H9 (cell line): Measurements from ENCODE around the gene ATG7. TPM values are rescaled to one million over a fixed set of nuclear protein-coding genes. Genes with fewer than 3 reads are reported as not detected.

ENCODE experiments used
- DNase-seq: peaks from one replicate; pipeline ENCODE4 v3.0.0-alpha.2; 2017
- H2AFZ ChIP-seq: one replicate; pipeline ENCODE4 v1.6.1; 2013; ENCODE audit warnings: mild to moderate bottlenecking, low read length, control low read depth, moderate library complexity
- H2AK5ac ChIP-seq: 2 replicates; pipeline ENCODE4 v1.6.1; 2013; ENCODE audit warnings: low read length, control low read depth, mixed read lengths; ENCODE audit not compliant: insufficient read length
- H2BK120ac ChIP-seq: one replicate; pipeline ENCODE4 v1.6.1; 2013; ENCODE audit warnings: low read depth, mild to moderate bottlenecking, low read length, control low read depth, inconsistent platforms; ENCODE audit not compliant: poor library complexity, severe bottlenecking
- H2BK12ac ChIP-seq: 2 replicates; pipeline ENCODE4 v1.6.1; 2013; ENCODE audit warnings: low read length, control low read depth, mixed read lengths, low read depth; ENCODE audit not compliant: insufficient read length
- H2BK15ac ChIP-seq: 2 replicates; pipeline ENCODE4 v1.6.1; 2013; ENCODE audit warnings: low read depth, low read length, control low read depth
- H2BK20ac ChIP-seq: one replicate; pipeline ENCODE4 v1.6.1; 2013; ENCODE audit warnings: low read depth, mild to moderate bottlenecking, low read length, control low read depth, inconsistent platforms; ENCODE audit not compliant: poor library complexity, severe bottlenecking
- H2BK5ac ChIP-seq: 2 replicates; pipeline ENCODE4 v1.6.1; 2013; ENCODE audit warnings: low read length, control low read depth, mixed read lengths; ENCODE audit not compliant: insufficient read length
- H3K14ac ChIP-seq: 2 replicates; pipeline ENCODE4 v1.6.1; 2013; ENCODE audit warnings: low read length, control low read depth; ENCODE audit not compliant: insufficient read depth
- H3K18ac ChIP-seq: 2 replicates; pipeline ENCODE4 v1.6.1; 2013; ENCODE audit warnings: low read depth, mild to moderate bottlenecking, mixed read lengths, low read length, control low read depth; ENCODE audit not compliant: insufficient read length
- H3K23ac ChIP-seq: 2 replicates; pipeline ENCODE4 v1.6.1; 2013; ENCODE audit warnings: low read length, control low read depth, mixed read lengths, low read depth; ENCODE audit not compliant: insufficient read length
- H3K23me2 ChIP-seq: 2 replicates; pipeline ENCODE4 v1.6.1; 2013; ENCODE audit warnings: low read depth, mild to moderate bottlenecking, mixed read lengths, low read length, control low read depth; ENCODE audit not compliant: insufficient read length, poor library complexity, severe bottlenecking
- H3K27ac ChIP-seq: 2 replicates; pipeline ENCODE4 v1.5.1; 2013; ENCODE audit warnings: low read length, control low read depth, mixed read lengths, low read depth; ENCODE audit not compliant: insufficient read length
- H3K27me3 ChIP-seq: 2 replicates; pipeline ENCODE4 v1.6.1; 2013; ENCODE audit warnings: low read length, control low read depth, inconsistent platforms; ENCODE audit not compliant: insufficient read depth
- H3K4ac ChIP-seq: 2 replicates; pipeline ENCODE4 v1.6.1; 2013; ENCODE audit warnings: low read depth, mild to moderate bottlenecking, control low read depth, inconsistent platforms, low read length, moderate library complexity
- H3K4me1 ChIP-seq: 2 replicates; pipeline ENCODE4 v1.6.1; 2013; ENCODE audit warnings: low read length, control low read depth, inconsistent platforms; ENCODE audit not compliant: insufficient read depth
- H3K4me2 ChIP-seq: 2 replicates; pipeline ENCODE4 v1.6.1; 2013; ENCODE audit warnings: low read length, control low read depth, mixed read lengths; ENCODE audit not compliant: insufficient read length, insufficient read depth
- H3K56ac ChIP-seq: 2 replicates; pipeline ENCODE4 v1.6.1; 2013; ENCODE audit warnings: low read depth, mild to moderate bottlenecking, mixed read lengths, low read length, control low read depth; ENCODE audit not compliant: insufficient read length
- H3K79me1 ChIP-seq: 2 replicates; pipeline ENCODE4 v1.6.1; 2013; ENCODE audit warnings: low read depth, mild to moderate bottlenecking, moderate library complexity, low read length, control low read depth, inconsistent platforms; ENCODE audit not compliant: insufficient read depth, poor library complexity, severe bottlenecking
- H3K79me2 ChIP-seq: 2 replicates; pipeline ENCODE4 v1.6.1; 2013; ENCODE audit warnings: low read length, control low read depth, inconsistent platforms; ENCODE audit not compliant: insufficient read depth
- H3K9ac ChIP-seq: 2 replicates; pipeline ENCODE4 v1.6.1; 2013; ENCODE audit warnings: low read length, control low read depth, mixed read lengths; ENCODE audit not compliant: insufficient read length; ENCODE audit errors: extremely low read depth
- H3K9me3 ChIP-seq: one replicate; pipeline ENCODE4 v1.6.1; 2013; ENCODE audit warnings: low read depth, low read length, inconsistent platforms; ENCODE audit not compliant: control insufficient read depth
- H3T11ph ChIP-seq: one replicate; pipeline ENCODE4 v1.6.1; 2013; ENCODE audit warnings: mild to moderate bottlenecking, low read length, control low read depth, inconsistent platforms
- H4K20me1 ChIP-seq: one replicate; pipeline ENCODE4 v1.6.1; 2013; ENCODE audit not compliant: control insufficient read depth, insufficient read length, insufficient read depth
- H4K5ac ChIP-seq: 2 replicates; pipeline ENCODE4 v1.6.1; 2013; ENCODE audit warnings: low read depth, mild to moderate bottlenecking, mixed read lengths, low read length, control low read depth; ENCODE audit not compliant: insufficient read length
- H4K8ac ChIP-seq: replicated peaks from 2 replicates; pipeline ENCODE4 v1.6.1; 2013; ENCODE audit warnings: low read length, control low read depth, mixed read lengths, low read depth; ENCODE audit not compliant: insufficient read length
- H4K91ac ChIP-seq: 2 replicates; pipeline ENCODE4 v1.6.1; 2013; ENCODE audit warnings: low read depth, mild to moderate bottlenecking, moderate library complexity, mixed read lengths, low read length, control low read depth; ENCODE audit not compliant: insufficient read length
- H3K27ac Mint-ChIP-seq, 3 experiments: 2 replicates in 2 of 3; 3 replicates in 1 of 3; pipeline ENCODE4 v1.8.0; 2020 to 2021; ENCODE audit warnings: mixed read lengths in 3 of 3, mild to moderate bottlenecking in 1 of 3, moderate library complexity in 1 of 3
- H3K27me3 Mint-ChIP-seq: 2 replicates; pipeline ENCODE4 v1.8.0; 2021; ENCODE audit warnings: low read depth, mild to moderate bottlenecking, moderate library complexity, mixed read lengths
- H3K36me3 Mint-ChIP-seq, 3 experiments: 2 replicates in 2 of 3; 3 replicates in 1 of 3; pipeline ENCODE4 v1.8.0; 2020 to 2021; ENCODE audit warnings: low read depth in 3 of 3, mixed read lengths in 3 of 3; ENCODE audit not compliant: insufficient read depth in 1 of 3
- H3K4me1 Mint-ChIP-seq, 2 experiments: 2 replicates each; pipeline ENCODE4 v1.8.0; 2020; ENCODE audit warnings: mixed read lengths in 2 of 2
- H3K4me3 Mint-ChIP-seq, 2 experiments: 2 replicates in 1 of 2; 3 replicates in 1 of 2; pipeline ENCODE4 v1.8.0; 2020 to 2021; ENCODE audit warnings: mild to moderate bottlenecking in 2 of 2, mixed read lengths in 2 of 2, moderate library complexity in 1 of 2
- H3K9me3 Mint-ChIP-seq, 2 experiments: 2 replicates in 1 of 2; 3 replicates in 1 of 2; pipeline ENCODE4 v1.8.0; 2020; ENCODE audit warnings: mild to moderate bottlenecking in 2 of 2, mixed read lengths in 2 of 2, moderate library complexity in 1 of 2
- WGBS: extraction: QIAGEN DNeasy Blood & Tissue Kit; methylation state at CpG from one replicate; pipeline ENCODE4 v1.1.7; 2013; ENCODE audit warnings: missing lambda C conversion rate, low lambda C conversion rate, mixed read lengths; ENCODE audit not compliant: insufficient read length; ENCODE audit errors: extremely low coverage; 5-methylcytosine and 5-hydroxymethylcytosine counted together
- total RNA-seq: library from RNA; stranded (reverse); gene quantifications from 2 replicates; pipeline ENCODE4 v1.2.1, GENCODE V29; 2021
- TF ChIP-seq, protein P1 (sequence below): fragments of 200-600 bp; sonication (generic); conservative IDR thresholded peaks from 3 replicates; pipeline ENCODE4 v1.8.0; 2021; ENCODE audit warnings: antibody characterized with exemption, mild to moderate bottlenecking

Gene ATG7
- total RNA-seq, 1 experiment from 2014 or later: 17.9 TPM

GRCh38 chr3:11559816-11560633 is 287.8 kb downstream of the ATG7 start:
- Histone ChIP-seq H4K8ac (no peak overlapping the region), H3K23me2 (no peaks in the 10 kb centered on the region), H2AK5ac (no peak overlapping the region), H2BK120ac (no peak overlapping the region), H3K4ac (no peak overlapping the region), H3K23ac (no peak overlapping the region), H3K9ac (no peak overlapping the region), H3K9me3 (no peaks in the 10 kb centered on the region), H2BK20ac (no peak overlapping the region), H2BK5ac (no peak overlapping the region), H3K14ac (no peak overlapping the region), H3T11ph (no peak overlapping the region), H2AFZ (no peak overlapping the region), H3K4me1 (no peaks in the 10 kb centered on the region), H2BK15ac (no peak overlapping the region), H3K4me2 (no peak overlapping the region), H3K79me2 (no peaks in the 10 kb centered on the region), H3K18ac (no peak overlapping the region), H4K20me1 (peaks cover 1% of the 10 kb centered on the region), H3K79me1 (no peaks in the 10 kb centered on the region), H4K5ac (no peak overlapping the region), H3K27ac (no peak overlapping the region), H2BK12ac (no peak overlapping the region), H3K27me3 (no peaks in the 10 kb centered on the region), H3K56ac (no peak overlapping the region), H4K91ac (no peak overlapping the region)
- Mint-ChIP-seq H3K36me3 (peaks cover 9 to 39% (median 36%) of the 10 kb centered on the region in 3 experiments; a peak in 6 of 7 replicates), H3K27ac (peak overlapping the region; percentile 77 to 97 (median 85); a peak in 6 of 7 replicates), H3K27me3 (no peaks in the 10 kb centered on the region; the same call in 1 of the 2 replicates), H3K9me3 (no peaks in the 10 kb centered on the region), H3K4me1 (peaks cover 8 to 11% of the 10 kb centered on the region in 2 experiments), H3K4me3 (no peak overlapping the region)
- WGBS: no CpG with 5 or more reads among the region's 15 CpGs
- DNase-seq: no peak
- TF ChIP-seq, protein P1, sequence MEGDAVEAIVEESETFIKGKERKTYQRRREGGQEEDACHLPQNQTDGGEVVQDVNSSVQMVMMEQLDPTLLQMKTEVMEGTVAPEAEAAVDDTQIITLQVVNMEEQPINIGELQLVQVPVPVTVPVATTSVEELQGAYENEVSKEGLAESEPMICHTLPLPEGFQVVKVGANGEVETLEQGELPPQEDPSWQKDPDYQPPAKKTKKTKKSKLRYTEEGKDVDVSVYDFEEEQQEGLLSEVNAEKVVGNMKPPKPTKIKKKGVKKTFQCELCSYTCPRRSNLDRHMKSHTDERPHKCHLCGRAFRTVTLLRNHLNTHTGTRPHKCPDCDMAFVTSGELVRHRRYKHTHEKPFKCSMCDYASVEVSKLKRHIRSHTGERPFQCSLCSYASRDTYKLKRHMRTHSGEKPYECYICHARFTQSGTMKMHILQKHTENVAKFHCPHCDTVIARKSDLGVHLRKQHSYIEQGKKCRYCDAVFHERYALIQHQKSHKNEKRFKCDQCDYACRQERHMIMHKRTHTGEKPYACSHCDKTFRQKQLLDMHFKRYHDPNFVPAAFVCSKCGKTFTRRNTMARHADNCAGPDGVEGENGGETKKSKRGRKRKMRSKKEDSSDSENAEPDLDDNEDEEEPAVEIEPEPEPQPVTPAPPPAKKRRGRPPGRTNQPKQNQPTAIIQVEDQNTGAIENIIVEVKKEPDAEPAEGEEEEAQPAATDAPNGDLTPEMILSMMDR: no peak
